ENCODE data around the gene RALA.

DNA sequence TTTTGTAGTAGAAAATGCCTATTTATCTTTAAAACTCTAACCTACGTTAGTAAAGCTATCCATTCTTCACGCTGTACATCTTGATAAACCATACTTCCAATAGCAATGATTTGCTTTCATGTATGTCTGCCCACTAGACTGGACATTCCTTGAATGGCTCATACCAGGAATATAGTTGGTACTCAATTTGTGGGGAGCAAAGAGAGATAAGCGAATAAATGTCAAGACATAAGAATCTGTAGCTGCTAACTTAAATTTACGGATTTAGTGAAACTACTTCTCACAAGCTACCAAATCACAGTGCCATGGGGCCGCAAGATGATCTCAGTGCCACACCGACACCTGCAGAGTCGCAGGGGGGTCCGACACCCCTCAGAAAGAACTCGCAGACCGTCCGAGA, 763 bp upstream of the RALA start:
- TF ChIP-seq, protein P1, sequence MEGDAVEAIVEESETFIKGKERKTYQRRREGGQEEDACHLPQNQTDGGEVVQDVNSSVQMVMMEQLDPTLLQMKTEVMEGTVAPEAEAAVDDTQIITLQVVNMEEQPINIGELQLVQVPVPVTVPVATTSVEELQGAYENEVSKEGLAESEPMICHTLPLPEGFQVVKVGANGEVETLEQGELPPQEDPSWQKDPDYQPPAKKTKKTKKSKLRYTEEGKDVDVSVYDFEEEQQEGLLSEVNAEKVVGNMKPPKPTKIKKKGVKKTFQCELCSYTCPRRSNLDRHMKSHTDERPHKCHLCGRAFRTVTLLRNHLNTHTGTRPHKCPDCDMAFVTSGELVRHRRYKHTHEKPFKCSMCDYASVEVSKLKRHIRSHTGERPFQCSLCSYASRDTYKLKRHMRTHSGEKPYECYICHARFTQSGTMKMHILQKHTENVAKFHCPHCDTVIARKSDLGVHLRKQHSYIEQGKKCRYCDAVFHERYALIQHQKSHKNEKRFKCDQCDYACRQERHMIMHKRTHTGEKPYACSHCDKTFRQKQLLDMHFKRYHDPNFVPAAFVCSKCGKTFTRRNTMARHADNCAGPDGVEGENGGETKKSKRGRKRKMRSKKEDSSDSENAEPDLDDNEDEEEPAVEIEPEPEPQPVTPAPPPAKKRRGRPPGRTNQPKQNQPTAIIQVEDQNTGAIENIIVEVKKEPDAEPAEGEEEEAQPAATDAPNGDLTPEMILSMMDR (conservative IDR thresholded peaks at IDR 0.05): no peak
- no peak for TF ChIP-seq EZH2 (IDR thresholded peaks at IDR 0.05; ENCODE audit: low read depth)
